GM12891 (cell line): ENCODE measurements around the gene ACADSB.

Experiments
- PAX5 ChIP-seq: IDR thresholded peaks from 2 replicates; pipeline ENCODE4 v1.6.1; 2011; ENCODE audit warnings: low read length, moderate library complexity, mild to moderate bottlenecking; ENCODE audit not compliant: insufficient read depth, severe bottlenecking
- POLR2AphosphoS5 ChIP-seq: IDR thresholded peaks from 2 replicates; pipeline ENCODE4 v1.6.1; 2011; ENCODE audit warnings: low read depth, low read length, control low read depth

DNA sequence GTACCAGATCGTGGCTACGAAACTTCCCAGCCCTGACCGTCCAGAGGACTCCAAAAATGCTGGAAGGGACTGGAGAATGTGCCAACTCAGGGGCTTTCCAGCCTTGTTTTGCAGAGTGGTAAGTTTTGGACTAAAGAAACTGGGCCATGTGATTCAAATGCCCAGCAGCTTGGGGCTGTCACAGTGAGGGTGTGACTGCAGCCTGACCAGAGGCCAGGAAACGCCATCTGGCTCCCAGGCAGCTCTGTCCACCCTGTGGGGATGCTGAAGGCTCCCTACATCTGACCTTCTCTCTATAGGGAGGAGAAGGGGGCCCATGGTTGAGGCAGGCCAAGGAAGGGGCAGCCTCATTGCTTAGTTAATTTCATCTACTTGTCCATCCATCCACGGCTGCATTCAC, 65.4 kb downstream of the ACADSB start:
- TF ChIP-seq PAX5 = no peak
- TF ChIP-seq POLR2AphosphoS5 = no peak
